GM18498 (cell line): Measurements from ENCODE around the gene FGF14.

Source experiments
- ATAC-seq: cut with Tn5 transposase; IDR thresholded peaks from one replicate; pipeline ENCODE4 v1.9.1; 2021; ENCODE audit warnings: mild to moderate bottlenecking, moderate library complexity; ENCODE audit not compliant: unreplicated experiment

Gene FGF14

DNA sequence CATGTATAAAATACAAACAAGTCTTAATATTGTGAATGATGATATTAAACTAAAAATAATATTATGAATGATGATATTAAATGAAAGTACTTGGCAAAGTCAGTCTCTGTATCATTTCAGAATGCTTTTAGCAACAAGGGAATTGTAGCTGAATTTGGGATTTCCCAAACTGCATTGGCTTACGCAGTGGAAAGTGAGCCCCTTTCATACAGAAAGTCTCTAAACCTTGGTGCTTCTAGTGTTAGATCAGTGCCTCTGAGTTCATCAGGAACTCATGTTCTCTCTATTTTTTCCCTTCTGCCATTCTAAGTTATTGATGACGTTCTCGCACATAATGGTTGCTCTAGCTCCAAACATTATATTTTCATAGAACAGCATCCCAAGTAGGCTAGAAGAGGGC lies 649.4 kb downstream of the FGF14 start:
- ATAC-seq, result no peak

DNA sequence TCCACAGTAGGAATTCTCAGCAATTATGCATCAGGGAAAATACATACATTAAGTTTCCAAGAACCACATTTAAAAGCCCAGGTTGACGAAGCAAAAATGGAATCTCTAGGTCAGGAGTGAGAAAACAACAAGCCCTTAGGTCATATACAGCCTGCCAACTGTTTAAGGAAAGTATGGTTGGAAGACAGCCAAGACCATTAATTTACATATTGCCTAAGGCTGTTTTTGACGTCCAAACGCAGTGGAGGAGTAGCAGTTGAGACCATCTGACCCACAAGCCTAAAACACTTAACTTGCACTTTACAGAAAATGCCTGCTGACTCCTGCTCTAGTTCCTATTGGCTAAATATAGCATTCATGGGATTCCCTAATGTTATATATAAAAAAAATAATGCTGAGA lies 650.4 kb downstream of the FGF14 start:
- ATAC-seq, result peak; percentile 77

DNA sequence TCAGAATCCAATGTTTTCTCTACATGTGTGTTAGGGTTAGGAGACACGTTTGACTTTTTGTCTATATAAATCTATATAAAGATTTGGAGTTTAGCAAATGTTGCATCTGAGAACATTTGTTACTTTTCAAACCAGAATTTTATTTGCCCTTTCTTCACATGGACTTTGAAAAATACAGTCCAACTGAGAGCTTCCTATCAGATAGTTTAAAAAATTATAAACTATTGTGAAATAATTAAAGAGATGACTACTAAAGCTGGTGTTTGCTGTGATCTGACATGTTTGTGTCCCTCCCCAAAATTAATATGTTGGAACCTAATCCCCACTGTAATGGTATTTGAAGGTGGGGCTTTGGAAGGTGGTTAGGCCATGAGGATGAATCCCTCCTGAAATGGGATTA lies 652.3 kb downstream of the FGF14 start:
- no peak for ATAC-seq

DNA sequence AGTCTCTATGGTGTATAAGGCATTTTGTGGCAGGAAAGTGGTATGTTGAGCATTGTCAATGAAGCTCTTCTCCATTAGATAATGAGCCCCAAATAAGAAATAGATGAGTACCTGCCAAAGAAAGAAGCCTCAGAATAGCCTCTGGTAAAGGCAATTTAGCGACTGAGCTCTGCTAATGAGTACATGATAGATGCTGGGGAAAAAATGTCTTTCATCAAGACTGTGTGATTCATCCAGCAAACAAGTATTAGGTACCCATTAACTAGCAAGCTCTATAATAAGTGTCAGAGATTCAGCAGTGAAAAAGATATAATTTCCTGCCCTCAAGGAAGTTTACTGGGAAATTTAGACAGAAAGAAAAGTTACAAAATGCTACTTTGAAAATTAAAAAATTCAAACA lies 654.8 kb downstream of the FGF14 start:
- ATAC-seq, result no peak

DNA sequence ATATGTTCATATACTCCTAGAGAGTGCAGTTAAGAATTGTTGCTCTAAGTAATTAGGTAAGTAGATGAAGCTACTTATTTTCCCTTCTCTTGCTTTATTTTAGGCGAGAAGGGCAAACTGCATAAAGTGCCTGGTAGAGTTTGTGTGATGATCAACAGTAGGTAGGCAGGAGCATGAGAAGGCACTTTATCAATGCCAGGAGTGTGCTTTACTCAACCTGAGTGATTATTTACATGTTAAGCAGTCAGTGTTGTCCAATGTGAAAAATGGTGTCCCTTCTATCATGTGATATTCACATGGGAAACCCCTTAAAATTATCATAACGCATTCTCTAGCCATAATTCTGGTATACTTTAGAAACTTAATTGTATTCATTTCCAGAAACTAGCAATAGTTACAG lies 655.3 kb downstream of the FGF14 start:
- ATAC-seq, result no peak

DNA sequence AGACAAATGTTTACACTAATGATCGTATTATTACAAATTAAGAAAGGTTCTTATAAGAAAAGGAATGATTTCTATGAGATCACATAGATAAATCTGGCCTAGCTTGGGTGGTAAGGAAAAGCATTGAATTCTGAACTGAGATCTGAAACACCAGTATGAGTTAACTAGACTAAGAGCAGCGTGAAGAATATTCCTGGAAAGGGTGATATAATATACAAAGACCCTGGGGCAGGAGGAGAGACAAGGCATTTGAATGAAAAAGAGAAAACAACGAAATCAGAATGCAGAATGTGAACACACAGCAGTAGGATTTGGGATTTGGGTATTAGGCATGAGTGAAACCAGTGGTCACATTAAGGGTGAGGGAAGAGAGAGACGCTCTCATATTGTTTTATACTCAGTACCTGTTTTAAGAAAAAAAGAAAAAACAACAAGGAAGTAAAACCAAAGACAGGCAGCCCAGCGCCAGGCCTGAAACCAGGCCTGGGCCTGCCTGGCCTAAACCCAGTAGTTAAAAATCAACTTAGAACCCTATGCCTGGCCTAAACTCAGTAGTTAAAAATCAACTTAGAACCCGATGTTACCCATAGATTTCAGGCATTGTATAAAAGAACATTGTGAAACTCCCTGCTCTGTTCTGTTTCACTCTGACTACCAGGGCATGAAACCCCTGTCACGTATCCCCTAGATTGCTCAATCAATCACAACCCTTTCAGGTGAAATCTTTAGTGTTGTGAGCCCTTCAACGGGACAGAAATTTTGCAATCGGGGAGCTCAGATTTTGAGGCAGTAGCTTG lies 662.3 kb downstream of the FGF14 start:
- peak; percentile 91 for ATAC-seq

DNA sequence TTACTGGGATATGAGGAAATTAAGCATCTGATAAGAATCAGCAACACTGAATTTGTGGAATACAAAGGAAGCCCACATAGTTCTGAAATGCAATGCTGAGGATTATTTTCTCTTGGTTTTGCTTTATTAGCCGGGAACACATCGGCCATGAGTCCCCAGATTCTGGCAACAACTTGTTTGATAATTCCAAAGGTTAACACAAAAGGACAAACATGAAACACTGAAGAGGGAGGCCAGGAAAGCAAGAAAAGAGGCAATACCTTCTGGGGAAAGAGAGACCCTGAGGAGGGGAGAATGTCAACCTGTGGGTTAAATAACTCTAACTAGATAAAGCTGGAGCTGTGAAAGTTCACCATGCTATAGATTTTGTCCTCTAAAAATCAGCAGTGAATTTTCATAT lies 663.5 kb downstream of the FGF14 start:
- no peak for ATAC-seq

DNA sequence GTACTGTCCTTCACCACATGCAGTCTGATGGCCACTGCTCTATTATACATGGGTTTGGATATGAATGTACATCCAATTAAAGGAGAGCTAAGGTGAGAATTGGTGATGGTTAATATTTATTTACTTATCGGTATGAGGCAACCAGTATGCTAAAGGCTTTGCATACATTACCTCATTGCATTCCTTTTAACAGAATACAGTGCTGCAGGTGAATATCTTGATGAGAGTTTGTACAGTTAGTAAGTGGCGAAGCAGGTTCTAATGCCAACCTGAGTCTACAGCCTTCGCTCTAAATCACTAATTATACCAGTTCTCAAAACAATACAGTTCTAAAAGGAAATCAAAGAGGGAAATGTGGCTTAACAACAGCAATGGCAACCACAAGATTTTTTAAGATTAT lies 665.3 kb downstream of the FGF14 start:
- ATAC-seq, result no peak

DNA sequence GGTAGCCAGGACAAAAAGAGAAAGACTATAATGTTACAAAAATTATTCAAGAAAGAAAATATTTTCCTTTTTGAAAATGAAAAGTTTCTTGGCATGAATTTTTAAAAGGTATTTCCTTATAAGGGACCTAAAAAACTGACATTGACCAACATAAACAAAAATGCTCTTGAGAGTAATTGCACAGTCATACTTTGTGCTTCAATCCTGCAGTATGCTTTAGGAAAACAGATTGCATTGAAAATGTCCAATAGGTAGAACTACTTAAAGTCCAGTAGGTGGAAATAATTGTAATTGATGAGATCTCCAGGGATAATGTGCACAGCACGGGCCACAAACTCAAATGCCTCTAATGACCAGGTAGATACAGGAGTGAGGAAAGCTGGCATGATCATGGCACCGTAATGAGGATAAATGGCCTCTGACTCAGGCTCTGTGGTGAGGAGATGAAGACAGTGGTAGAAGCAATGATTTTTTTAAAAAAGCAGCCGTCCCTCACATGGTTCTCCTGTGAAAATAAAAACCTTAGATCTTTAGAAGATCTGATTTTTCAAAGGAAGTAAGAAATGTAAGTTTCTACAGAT lies 671.3 kb downstream of the FGF14 start:
- ATAC-seq, result no peak

DNA sequence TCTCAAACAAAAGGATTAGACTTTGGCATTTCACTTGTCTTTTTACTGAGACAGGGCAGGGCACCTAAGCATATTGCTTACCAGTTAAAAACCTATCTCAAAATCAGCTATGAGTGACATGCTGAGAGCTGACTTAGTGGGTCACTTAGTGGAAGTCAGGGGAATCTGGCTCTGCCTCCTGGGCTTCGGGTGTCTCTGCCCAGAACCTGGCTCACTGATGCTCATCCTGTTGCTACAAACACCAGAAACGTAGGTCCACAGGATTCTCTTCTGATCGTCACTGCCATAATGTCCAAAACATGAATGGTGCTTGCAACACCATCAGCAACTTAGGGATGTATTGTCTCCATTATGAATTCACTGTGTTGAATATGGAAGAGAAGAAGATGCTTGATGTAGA lies 673.2 kb downstream of the FGF14 start:
- ATAC-seq, result no peak

DNA sequence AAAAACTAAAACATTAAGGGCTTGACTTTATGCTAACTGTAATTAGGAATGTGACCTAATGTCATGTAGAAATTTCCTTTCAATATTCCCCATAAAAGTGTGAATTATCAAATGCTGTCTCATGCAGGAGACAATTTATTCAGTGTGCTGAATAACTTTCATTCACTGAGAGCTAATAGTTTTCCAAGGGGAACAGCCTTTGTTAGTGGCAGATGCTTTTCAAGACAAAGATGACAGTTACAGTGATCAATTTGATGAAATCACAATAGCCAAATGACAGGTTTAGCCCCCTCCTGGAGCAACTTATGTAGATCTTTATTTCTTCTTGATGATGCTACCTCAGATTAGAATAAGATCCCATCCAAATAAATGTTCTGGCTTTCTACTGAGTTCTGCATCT lies 673.8 kb downstream of the FGF14 start:
- no peak for ATAC-seq

DNA sequence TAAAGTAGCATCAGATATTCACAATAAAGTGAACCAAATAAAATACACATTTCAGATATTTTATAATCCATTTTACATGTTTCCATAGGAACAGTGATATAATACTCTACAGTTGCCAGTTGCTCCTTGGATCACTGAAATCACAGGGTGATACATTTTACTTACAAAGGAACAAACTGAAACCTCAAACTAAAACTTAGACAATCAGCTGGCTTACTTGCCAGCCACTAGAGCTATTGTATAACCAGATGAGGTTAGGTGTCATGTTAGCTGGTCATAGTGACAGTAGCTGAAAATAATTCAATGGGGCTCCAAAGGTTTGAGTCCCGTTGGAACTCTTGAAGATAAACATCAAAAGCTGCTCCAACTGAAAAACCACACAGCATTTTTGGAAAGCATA lies 674.7 kb downstream of the FGF14 start:
- ATAC-seq, result no peak

DNA sequence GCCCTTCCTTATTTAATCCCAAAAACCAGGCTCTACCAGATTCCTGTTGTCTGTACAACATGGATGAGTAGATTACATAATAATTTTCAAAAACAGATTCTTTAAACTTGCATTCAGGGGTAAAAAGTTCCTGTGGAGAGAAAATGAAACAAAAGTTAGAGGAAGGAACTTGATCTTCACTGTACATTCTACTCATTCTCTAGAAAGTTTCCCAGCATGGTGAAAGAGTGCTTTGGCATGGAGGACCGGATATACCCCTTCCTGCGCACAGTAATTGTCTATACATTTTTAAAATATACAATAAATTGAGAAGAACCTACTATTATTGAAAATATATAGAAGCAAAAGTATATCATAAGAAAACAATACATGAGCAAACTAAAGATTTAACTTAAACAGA lies 675.2 kb downstream of the FGF14 start:
- ATAC-seq, result no peak

DNA sequence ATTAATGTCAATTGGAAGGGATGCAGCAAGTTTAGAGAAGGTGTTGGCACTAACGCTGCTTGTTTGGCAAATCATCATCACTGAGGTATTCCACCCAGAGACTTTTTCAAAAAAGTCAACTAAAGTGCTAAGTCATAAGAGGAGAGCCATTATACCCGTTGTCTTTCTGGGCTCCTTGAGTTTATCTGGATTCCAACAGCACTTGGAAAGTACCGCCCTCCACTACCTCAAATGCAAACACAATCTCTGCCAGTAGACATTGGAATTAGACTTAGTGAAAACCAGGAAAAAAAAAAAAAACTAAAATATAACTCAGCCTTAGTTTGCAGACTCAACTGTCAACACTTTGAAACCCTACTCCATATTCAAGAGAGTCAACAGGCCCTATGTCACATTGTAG lies 683.4 kb downstream of the FGF14 start:
- no peak for ATAC-seq

DNA sequence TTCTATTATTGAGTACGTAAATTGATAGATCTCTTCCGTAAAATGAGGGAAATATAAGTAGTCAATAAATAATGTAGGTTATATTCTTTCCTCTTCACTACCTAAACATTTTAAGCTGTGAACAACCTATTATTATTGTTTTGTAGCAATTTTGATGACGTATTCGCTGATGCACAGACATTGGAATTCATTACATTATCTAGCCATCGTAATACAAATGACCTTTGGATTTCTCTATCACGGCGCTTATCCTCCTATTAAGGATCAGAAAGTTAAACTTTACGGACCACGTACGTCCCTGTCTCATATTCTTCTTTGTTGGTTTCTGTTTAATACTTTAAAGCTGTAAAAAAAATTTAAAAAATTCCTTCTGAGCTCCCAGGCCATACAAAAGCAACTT lies 684.5 kb downstream of the FGF14 start:
- no peak for ATAC-seq

DNA sequence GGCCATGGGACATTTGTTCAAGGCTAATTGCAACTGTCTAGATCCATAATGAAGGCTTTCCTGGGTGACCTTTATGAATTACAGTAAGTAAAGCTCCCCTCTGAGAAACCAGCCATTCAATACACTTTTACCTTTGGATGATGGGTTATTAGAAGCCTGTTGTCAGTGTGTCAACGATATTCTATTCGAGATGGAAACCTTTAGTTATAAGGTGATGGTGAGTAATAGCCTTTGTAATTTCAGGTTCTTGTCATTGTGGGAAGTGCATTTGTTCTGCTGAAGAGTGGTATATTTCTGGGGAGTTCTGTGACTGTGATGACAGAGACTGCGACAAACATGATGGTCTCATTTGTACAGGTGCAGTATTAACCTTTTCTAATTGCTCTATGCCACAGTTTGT lies 687.7 kb downstream of the FGF14 start:
- ATAC-seq, result no peak

DNA sequence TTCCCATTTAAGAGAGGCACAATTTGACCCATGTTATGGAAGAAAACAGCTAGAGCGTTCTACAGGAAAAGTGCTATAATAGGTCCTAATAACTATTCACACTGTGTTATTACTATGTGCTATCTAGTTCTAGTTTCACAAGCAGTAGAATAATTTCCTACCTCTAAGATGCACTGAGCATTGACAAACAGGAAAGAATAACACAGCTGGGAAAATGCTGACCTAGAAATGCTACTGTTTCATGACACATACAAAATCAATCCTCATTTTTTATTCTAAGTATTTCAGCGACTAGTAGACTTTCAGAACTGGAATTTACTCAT lies 689.9 kb downstream of the FGF14 start:
- ATAC-seq, result no peak

DNA sequence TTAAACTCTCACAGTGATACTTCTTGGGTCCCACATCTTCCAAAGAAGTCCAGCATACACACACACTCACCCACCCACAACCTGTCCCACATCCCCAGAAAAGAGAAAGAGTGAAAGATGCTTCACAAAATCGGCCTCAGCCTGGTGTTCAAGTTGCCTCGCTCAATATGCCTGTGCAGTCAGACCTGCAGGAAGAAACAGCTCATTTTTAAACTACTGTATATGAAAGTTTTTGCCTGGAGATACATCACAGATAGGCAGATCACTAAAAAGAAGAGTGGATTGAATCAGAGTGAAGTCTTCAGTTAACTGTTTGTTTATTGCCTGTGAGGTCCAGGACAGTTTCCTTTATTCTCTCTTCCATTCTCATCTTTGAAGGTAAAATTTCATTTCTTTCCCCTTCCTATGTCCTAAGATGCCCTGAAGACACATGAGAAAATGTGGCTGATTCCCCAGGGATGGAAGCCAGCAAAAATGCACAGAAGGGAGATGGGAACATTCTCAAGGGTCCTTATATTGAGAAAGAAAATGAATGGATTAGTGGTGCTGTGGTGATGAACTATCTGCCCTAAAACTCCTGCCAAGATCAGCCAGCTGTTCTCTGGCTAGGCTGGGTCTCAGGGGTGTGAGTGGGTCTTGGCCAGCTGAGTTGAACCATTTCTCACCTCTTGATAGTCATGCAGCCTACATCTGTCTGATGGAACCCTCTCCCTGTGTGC lies 690.4 kb downstream of the FGF14 start:
- ATAC-seq, result no peak

DNA sequence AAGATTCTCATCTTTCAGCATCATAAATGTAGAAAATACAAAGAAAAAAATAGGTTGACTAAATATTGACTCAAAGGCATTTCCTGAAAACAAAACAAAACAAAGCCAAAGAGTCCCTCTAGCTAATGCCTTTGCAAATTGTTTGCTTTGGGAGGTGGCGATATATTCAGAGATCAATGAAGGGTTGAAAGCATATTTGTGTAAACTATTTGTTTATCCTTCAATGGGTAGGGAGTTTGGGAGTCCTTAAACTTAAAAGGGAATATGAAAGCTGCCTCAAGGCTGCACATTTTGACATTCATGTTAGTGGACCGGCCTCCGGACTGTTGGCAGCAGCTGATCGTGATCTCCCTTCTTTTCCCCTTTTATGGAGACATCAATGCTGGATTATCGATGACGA lies 691.9 kb downstream of the FGF14 start:
- no peak for ATAC-seq

DNA sequence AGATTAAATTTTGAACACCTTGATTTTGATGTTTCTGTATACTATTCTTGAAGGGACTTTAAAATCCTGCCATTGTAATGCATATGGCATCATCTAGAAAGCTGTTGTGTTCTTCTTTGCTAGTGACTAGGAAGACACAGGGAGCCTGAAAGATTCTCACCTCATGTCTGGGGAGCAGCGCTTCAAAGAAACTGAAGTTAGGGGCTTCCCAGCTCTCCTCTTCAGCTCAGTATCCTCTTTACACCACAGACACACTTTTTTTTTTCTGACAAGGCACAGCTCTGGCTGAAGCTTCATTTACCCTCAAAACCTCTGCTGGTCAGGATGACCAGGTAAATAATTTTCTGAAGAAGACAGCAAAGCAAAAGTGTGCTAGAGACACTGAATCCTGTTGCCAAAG lies 693.7 kb downstream of the FGF14 start:
- ATAC-seq, result no peak

DNA sequence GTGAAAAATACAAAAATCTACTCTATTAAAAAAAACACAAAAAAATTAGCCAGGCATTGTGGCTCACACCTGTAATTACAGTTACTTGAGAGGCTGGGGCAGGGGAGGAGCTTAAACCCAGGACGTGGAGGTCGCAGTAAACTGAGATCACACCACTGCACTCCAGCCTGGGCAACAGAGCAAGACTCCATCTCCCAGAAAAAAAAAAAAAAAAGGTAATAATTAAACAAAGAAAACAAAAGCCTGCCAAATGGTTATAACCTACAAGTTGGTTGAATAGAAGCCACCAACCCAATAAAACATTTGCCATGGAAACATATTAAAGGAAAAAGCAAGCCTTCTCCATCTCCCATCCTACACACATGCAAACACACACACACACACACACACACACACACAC lies 694.2 kb downstream of the FGF14 start:
- ATAC-seq, result no peak

DNA sequence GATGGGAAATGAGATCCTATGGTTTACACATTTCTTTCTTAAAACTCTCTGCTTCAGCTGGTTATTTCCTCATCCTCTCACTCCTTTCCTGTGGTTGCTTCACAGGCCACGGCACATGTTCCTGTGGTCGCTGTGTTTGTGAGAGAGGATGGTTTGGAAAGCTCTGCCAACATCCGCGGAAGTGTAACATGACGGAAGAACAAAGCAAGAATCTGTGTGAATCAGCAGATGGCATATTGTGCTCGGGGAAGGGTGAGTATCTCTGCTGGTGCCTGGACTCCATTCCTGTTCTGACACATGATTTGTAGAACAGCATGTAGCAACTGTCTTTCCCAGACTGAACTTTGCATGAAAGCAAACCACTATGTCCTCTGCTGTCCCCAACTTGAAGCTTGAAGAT lies 695.2 kb downstream of the FGF14 start:
- ATAC-seq, result no peak
